HL-60 (cell line): ENCODE data around the gene TMEM129.

ENCODE experiments used
- DNase-seq, 2 experiments: peaks; one replicate each; pipeline ENCODE4 v3.0.0-alpha.2; 2010 to 2020; ENCODE audit warnings: low read depth in 1 of 2, low spot score in 1 of 2
- H3K27ac ChIP-seq: fragments of 250-450 bp; sonication (Bioruptor Pico); replicated peaks from 2 replicates; pipeline ENCODE4 v1.5.1; 2020; ENCODE audit warnings: mild to moderate bottlenecking, moderate library complexity
- H3K27me3 ChIP-seq: fragments of 250-450 bp; sonication (Bioruptor Pico); 2 replicates; pipeline ENCODE4 v1.5.1; 2021; ENCODE audit warnings: mild to moderate bottlenecking, moderate library complexity; ENCODE audit not compliant: insufficient read depth, poor library complexity, severe bottlenecking
- H3K4me3 ChIP-seq: replicated peaks from 2 replicates; pipeline ENCODE4 v1.5.1; 2011; ENCODE audit warnings: mild to moderate bottlenecking, control low read depth, low read length; ENCODE audit not compliant: insufficient read depth
- GABPA ChIP-seq: IDR thresholded peaks from 2 replicates; pipeline ENCODE4 v1.6.1; 2012; ENCODE audit warnings: low read depth
- POLR2AphosphoS5 ChIP-seq: IDR thresholded peaks from 2 replicates; pipeline ENCODE4 v1.6.1; 2012; ENCODE audit warnings: low read depth
- SPI1 ChIP-seq: IDR thresholded peaks from 2 replicates; pipeline ENCODE4 v1.6.1; 2012; ENCODE audit warnings: low read depth, mild to moderate bottlenecking, borderline replicate concordance
- TF ChIP-seq, protein P1 (sequence below): IDR thresholded peaks from 2 replicates; pipeline ENCODE4 v1.6.1; 2012; ENCODE audit warnings: low read depth; ENCODE audit not compliant: insufficient replicate concordance
- TF ChIP-seq, protein P2 (sequence below): IDR thresholded peaks from one replicate; pipeline ENCODE4 v1.5.1; 2011; ENCODE audit warnings: low read length, control low read depth, inconsistent platforms; ENCODE audit not compliant: insufficient read depth

The TMEM129 gene

GRCh38 chr4:1715002-1715758 lies 5.9 kb downstream of the TMEM129 start:
- DNase-seq, result peak in 1 of 2 experiments; percentile 87
- Histone ChIP-seq H3K27ac (peak overlapping the region; percentile 97), H3K27me3 (no peaks in the 10 kb centered on the region), H3K4me3 (peak overlapping the region; percentile 76; the same call in 1 of the 2 replicates)
- TF ChIP-seq, protein P1, sequence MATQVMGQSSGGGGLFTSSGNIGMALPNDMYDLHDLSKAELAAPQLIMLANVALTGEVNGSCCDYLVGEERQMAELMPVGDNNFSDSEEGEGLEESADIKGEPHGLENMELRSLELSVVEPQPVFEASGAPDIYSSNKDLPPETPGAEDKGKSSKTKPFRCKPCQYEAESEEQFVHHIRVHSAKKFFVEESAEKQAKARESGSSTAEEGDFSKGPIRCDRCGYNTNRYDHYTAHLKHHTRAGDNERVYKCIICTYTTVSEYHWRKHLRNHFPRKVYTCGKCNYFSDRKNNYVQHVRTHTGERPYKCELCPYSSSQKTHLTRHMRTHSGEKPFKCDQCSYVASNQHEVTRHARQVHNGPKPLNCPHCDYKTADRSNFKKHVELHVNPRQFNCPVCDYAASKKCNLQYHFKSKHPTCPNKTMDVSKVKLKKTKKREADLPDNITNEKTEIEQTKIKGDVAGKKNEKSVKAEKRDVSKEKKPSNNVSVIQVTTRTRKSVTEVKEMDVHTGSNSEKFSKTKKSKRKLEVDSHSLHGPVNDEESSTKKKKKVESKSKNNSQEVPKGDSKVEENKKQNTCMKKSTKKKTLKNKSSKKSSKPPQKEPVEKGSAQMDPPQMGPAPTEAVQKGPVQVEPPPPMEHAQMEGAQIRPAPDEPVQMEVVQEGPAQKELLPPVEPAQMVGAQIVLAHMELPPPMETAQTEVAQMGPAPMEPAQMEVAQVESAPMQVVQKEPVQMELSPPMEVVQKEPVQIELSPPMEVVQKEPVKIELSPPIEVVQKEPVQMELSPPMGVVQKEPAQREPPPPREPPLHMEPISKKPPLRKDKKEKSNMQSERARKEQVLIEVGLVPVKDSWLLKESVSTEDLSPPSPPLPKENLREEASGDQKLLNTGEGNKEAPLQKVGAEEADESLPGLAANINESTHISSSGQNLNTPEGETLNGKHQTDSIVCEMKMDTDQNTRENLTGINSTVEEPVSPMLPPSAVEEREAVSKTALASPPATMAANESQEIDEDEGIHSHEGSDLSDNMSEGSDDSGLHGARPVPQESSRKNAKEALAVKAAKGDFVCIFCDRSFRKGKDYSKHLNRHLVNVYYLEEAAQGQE, result no peak
- TF ChIP-seq POLR2AphosphoS5, result peak; percentile 95
- peak; percentile 49; the same call in 1 of the 2 replicates for TF ChIP-seq SPI1
- TF ChIP-seq GABPA, result peak; percentile 18; the same call in 1 of the 2 replicates
- TF ChIP-seq, protein P2, sequence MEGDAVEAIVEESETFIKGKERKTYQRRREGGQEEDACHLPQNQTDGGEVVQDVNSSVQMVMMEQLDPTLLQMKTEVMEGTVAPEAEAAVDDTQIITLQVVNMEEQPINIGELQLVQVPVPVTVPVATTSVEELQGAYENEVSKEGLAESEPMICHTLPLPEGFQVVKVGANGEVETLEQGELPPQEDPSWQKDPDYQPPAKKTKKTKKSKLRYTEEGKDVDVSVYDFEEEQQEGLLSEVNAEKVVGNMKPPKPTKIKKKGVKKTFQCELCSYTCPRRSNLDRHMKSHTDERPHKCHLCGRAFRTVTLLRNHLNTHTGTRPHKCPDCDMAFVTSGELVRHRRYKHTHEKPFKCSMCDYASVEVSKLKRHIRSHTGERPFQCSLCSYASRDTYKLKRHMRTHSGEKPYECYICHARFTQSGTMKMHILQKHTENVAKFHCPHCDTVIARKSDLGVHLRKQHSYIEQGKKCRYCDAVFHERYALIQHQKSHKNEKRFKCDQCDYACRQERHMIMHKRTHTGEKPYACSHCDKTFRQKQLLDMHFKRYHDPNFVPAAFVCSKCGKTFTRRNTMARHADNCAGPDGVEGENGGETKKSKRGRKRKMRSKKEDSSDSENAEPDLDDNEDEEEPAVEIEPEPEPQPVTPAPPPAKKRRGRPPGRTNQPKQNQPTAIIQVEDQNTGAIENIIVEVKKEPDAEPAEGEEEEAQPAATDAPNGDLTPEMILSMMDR, result no peak

- TF ChIP-seq POLR2AphosphoS5 (no peak), GABPA (no peak), SPI1 (no peak)
- TF ChIP-seq, protein P1, result no peak
- TF ChIP-seq, protein P2, result no peak
- no peaks in the 10 kb centered on the region for H3K27me3 ChIP-seq
- peak in 1 of 2 experiments; percentile 9 for DNase-seq
- H3K27ac ChIP-seq, result peak overlapping the region; percentile 97
- peak overlapping the region; percentile 76 for H3K4me3 ChIP-seq
Observed at GRCh38 chr4:1714303-1715001, 6.7 kb downstream of the TMEM129 start.

GRCh38 chr4:1713003-1713851 lies 7.9 kb downstream of the TMEM129 start:
- H3K27ac ChIP-seq, result peak overlapping the region; percentile 97
- peak overlapping the region; percentile 76 for H3K4me3 ChIP-seq
- H3K27me3 ChIP-seq, result no peaks in the 10 kb centered on the region
- TF ChIP-seq, protein P2, result no peak
- TF ChIP-seq, protein P1, result no peak
- TF ChIP-seq GABPA, result no peak
- no peak; the same call in 1 of the 2 replicates for TF ChIP-seq POLR2AphosphoS5
- TF ChIP-seq SPI1, result no peak
- no peak for DNase-seq
